Upper lobe of left lung (tissue), 6 donors: Measurements from ENCODE around the gene LYRM1. TPM values are rescaled to one million over a fixed set of nuclear protein-coding genes. Genes with fewer than 3 reads are reported as not detected.
"Not testable (repeated sequence)": the region's sequence is repeated elsewhere in the genome, so short reads cannot be mapped to it uniquely, and the experiment has no call there.

Experiments used
- ATAC-seq, 2 donors: fragments of 200-7000 bp; cut with Tn5 transposase; one replicate each; pipeline ENCODE4 v1.9.1; 2022; ENCODE audit warnings: mild to moderate bottlenecking in 2 of 2, moderate library complexity in 2 of 2; ENCODE audit not compliant: low FRiP score in 2 of 2
- DNase-seq, 2 donors: peaks; one replicate each; pipeline ENCODE4 v3.0.0-alpha.2; 2019 to 2020
- H3K27ac ChIP-seq, 4 donors: fragments of 200-600 bp; sonication (generic); one replicate each; pipeline ENCODE4 v1.5.1; 2016 to 2019
- H3K27me3 ChIP-seq, 4 donors: fragments of 200-600 bp; sonication (generic); one replicate each; pipeline ENCODE4 v1.5.1; 2017 to 2019
- H3K36me3 ChIP-seq, 4 donors: fragments of 200-600 bp; sonication (generic); one replicate each; pipeline ENCODE4 v1.5.1; 2016 to 2019
- H3K4me1 ChIP-seq, 4 donors: fragments of 200-600 bp; sonication (generic); one replicate each; pipeline ENCODE4 v1.5.1; 2018 to 2019
- H3K4me3 ChIP-seq, 4 donors: fragments of 200-600 bp; sonication (generic); one replicate each; pipeline ENCODE4 v1.5.1; 2017 to 2019; ENCODE audit warnings: mild to moderate bottlenecking in 2 of 4, moderate library complexity in 1 of 4
- H3K9me3 ChIP-seq, 4 donors: fragments of 200-600 bp; sonication (generic); one replicate each; pipeline ENCODE4 v1.5.1; 2018 to 2019
- EP300 ChIP-seq, 4 donors: sonication (generic); formaldehyde crosslinking; IDR thresholded peaks; one replicate each; pipeline ENCODE4 v1.5.1; 2017; ENCODE audit warnings: antibody characterized with exemption in 4 of 4, control low read depth in 2 of 4
- POLR2A ChIP-seq, 4 donors: fragments of 450-650 bp; IDR thresholded peaks; one replicate each; pipeline ENCODE4 v1.5.1; 2016 to 2017; ENCODE audit warnings: antibody characterized with exemption in 4 of 4, mild to moderate bottlenecking in 2 of 4
- POLR2AphosphoS5 ChIP-seq, 2 donors: sonication (generic); formaldehyde crosslinking; IDR thresholded peaks; one replicate each; pipeline ENCODE4 v1.5.1; 2017; ENCODE audit warnings: antibody characterized with exemption in 2 of 2
- WGBS, 2 donors: methylation state at CpG; one replicate each; pipeline ENCODE4 v1.1.5; 2017 to 2018; 5-methylcytosine and 5-hydroxymethylcytosine counted together
- total RNA-seq, 6 donors: library from RNA; depleted of rRNA in 4 of 6; stranded (reverse); fragments of >200 nt in 4 of 6; gene quantifications; one replicate each; pipeline versions ENCODE4 v1.1.0 to v1.2.1, GENCODE V29; 2016 to 2021
- TF ChIP-seq, protein P1 (sequence below), 6 experiments: fragments of 450-650 bp in 4 of 6; fragments of 200-600 bp in 2 of 6; sonication (generic) in 2 of 6; IDR thresholded peaks; one replicate each; pipeline ENCODE4 v1.5.1; 2016 to 2019; ENCODE audit warnings: antibody characterized with exemption in 6 of 6
- donor health status: DM: no; HTN: no; CAD: no; lungs with moderate emphysema.
- donor health status: DM: no; HTN: yes; CAD: no; lungs with severe emphysema.

Gene LYRM1
- total RNA-seq, 6 donors from 2014 or later, result 6.8 to 34.4 (median 22.3) TPM

DNA sequence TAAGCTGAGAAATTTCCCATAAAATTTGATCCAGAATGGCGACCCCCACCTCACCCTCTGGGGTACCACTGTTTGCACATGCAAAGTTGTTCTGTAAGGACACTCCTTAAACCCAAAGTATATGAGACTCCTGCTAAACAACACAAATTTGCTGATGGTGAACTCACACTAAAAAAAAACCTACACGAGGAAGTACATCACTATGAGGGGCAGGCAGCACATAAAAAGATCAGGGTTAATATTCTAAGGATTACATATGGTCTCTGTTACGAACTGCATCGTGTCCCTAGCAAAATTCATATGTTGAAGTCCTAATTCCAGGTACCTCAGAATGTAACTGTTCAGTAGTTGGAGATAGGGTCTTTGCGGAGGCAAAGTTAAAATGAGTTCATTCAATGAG, 60.3 kb downstream of the LYRM1 start:
- WGBS, 2 donors, result 79 to 87% methylated on average over 5 of the region's 5 CpGs
- TF ChIP-seq, protein P1, sequence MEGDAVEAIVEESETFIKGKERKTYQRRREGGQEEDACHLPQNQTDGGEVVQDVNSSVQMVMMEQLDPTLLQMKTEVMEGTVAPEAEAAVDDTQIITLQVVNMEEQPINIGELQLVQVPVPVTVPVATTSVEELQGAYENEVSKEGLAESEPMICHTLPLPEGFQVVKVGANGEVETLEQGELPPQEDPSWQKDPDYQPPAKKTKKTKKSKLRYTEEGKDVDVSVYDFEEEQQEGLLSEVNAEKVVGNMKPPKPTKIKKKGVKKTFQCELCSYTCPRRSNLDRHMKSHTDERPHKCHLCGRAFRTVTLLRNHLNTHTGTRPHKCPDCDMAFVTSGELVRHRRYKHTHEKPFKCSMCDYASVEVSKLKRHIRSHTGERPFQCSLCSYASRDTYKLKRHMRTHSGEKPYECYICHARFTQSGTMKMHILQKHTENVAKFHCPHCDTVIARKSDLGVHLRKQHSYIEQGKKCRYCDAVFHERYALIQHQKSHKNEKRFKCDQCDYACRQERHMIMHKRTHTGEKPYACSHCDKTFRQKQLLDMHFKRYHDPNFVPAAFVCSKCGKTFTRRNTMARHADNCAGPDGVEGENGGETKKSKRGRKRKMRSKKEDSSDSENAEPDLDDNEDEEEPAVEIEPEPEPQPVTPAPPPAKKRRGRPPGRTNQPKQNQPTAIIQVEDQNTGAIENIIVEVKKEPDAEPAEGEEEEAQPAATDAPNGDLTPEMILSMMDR (IDR thresholded peaks at IDR 0.05), result no peak
- TF ChIP-seq EP300 (IDR thresholded peaks at IDR 0.05) (no peak), POLR2AphosphoS5 (IDR thresholded peaks at IDR 0.05) (no peak), POLR2A (IDR thresholded peaks at IDR 0.05) (no peak)
- H3K27me3 ChIP-seq, result no peaks in the 10 kb centered on the region
- H3K4me1 ChIP-seq, result no peaks in the 10 kb centered on the region
- H3K9me3 ChIP-seq, result no peaks in the 10 kb centered on the region
- no peak overlapping the region for H3K4me3 ChIP-seq
- no peaks in the 10 kb centered on the region for H3K36me3 ChIP-seq
- DNase-seq (no peak), ATAC-seq (no peak)
- H3K27ac ChIP-seq, result no peak overlapping the region

DNA sequence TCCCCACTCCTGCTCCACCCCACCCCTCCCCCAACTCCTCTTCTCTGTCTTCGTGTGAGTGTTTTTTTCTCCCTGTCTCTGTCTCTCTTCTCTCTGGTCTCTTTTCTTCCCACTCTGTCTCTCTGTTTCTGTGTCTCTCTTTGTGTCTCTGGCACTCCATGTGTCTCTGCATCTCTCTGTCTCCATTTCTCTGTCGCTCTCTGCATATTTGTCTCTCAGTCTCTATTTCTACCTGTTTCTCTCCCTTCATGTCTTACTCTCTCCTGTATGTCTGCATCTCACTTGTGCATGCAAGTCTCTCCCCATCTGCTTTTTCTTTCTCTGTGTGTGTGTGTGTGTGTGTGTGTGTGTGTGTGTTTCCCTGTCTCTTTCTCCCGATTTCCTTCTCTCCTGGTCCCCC, 68.2 kb downstream of the LYRM1 start:
- DNase-seq, result no peak
- Histone ChIP-seq H3K4me3 (no peak overlapping the region), H3K27ac (no peak overlapping the region), H3K27me3 (no peaks in the 10 kb centered on the region), H3K36me3 (no peaks in the 10 kb centered on the region), H3K4me1 (no peaks in the 10 kb centered on the region), H3K9me3 (no peaks in the 10 kb centered on the region)
- WGBS, 2 donors, result 58 to 71% methylated on average over 3 of the region's 3 CpGs
- no peak for TF ChIP-seq POLR2A (IDR thresholded peaks at IDR 0.05)
- no peak for TF ChIP-seq POLR2AphosphoS5 (IDR thresholded peaks at IDR 0.05)
- TF ChIP-seq EP300 (IDR thresholded peaks at IDR 0.05), result no peak
- TF ChIP-seq, protein P1 (IDR thresholded peaks at IDR 0.05), result no peak
- ATAC-seq, result no peak

DNA sequence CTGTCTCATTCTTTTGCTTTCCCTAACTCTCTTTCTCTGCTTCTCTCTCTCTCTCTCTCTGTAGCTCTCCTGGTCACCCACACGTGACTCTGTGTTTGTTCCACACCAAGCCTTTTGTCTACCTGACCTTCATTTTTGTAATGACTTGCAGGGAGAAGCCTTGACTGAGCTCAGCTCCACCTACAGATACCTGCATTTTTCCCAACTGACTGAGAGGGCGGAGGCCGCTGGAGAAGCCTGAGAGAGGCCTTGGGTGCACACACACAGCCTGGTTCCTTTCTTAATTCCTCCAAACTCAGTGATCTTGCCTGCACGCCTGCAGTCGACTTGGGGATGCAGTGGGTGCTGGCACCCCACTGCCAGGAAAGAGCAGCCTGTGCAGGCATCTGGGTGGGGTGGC, 68.8 kb downstream of the LYRM1 start:
- Histone ChIP-seq H3K9me3 (no peaks in the 10 kb centered on the region), H3K27me3 (no peaks in the 10 kb centered on the region), H3K4me3 (no peak overlapping the region), H3K4me1 (no peaks in the 10 kb centered on the region), H3K36me3 (no peaks in the 10 kb centered on the region), H3K27ac (no peak overlapping the region)
- DNase-seq (no peak), ATAC-seq (no peak)
- 87 to 96% methylated on average over 4 to 5 of the region's 5 CpGs for WGBS, 2 donors
- no peak for TF ChIP-seq POLR2A (IDR thresholded peaks at IDR 0.05)
- TF ChIP-seq, protein P1 (IDR thresholded peaks at IDR 0.05), result no peak

DNA sequence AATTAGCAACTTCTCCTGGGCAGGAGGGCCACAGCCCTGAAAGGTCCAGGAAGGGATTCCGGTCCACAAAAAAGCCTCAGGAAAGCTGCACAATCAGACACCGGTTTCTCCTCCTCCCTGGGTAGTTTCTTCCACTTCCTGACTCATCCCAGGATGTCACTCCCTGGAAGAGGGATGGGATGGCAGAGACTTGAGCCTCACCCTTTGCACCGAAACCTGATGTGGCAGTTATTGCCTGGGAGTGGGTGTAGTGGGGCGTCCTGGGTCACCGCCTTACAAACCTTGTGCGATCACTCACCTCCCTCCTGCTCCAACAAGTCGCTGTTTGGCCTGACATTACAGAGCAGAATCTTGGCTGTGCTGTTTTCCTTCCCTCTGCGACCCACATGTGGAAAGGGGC, 70.8 kb downstream of the LYRM1 start:
- Histone ChIP-seq H3K27me3 (no peaks in the 10 kb centered on the region), H3K4me3 (no peak overlapping the region), H3K27ac (no peak overlapping the region), H3K4me1 (no peaks in the 10 kb centered on the region), H3K9me3 (no peaks in the 10 kb centered on the region), H3K36me3 (no peaks in the 10 kb centered on the region)
- TF ChIP-seq, protein P1 (IDR thresholded peaks at IDR 0.05), result no peak
- TF ChIP-seq POLR2AphosphoS5 (IDR thresholded peaks at IDR 0.05) (no peak), POLR2A (IDR thresholded peaks at IDR 0.05) (no peak), EP300 (IDR thresholded peaks at IDR 0.05) (no peak)
- DNase-seq (no peak), ATAC-seq (peak in 1 of 2 donors; percentile 19)
- WGBS, 2 donors, result 79 to 83% methylated on average over 7 to 8 of the region's 8 CpGs

DNA sequence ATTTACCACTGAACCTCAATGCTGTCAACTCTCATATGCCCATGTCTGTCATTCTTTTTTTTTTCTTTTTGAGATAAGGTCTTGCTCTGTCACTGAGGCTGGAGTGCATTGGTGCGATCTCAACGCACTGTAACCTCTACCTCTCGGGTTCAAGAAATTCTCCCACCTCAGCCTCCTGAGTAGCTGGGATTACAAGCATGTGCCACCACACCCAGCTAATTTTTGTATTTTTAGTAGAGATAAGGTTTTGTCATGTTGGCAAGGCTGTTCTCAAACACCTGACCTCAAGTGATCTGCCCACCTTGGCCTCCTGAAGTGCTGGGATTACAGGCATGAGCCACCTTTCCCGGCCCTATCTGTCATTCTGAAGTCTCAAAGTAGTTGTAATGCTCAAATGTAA, 72.6 kb downstream of the LYRM1 start:
- not testable (repeated sequence) for H3K27me3 ChIP-seq, H3K4me1 ChIP-seq, DNase-seq, H3K4me3 ChIP-seq, H3K9me3 ChIP-seq, ATAC-seq, H3K36me3 ChIP-seq, H3K27ac ChIP-seq
- WGBS, 2 donors, result 84 to 95% methylated on average over 4 of the region's 4 CpGs

Other genes with a start within 250 kb of the LYRM1 start
- gene ACSM1, start 203.1 kb upstream of the LYRM1 start, total RNA-seq, result 1 to 10 TPM in 3 of 6 donors, under 1 TPM in 2, not detected in 1; 0.77 to 2.1 (median 1.2) TPM
- 10 to 100 TPM; 34.1 to 62.0 (median 41.2) TPM for gene THUMPD1, start 159.0 kb upstream of the LYRM1 start, total RNA-seq
- 10 to 100 TPM in 5 of 6 donors, 1 to 10 TPM in 1; 8.5 to 28.6 (median 15.9) TPM for gene ACSM3, start 136.8 kb upstream of the LYRM1 start, total RNA-seq
- gene ERI2, start 94.3 kb upstream of the LYRM1 start, total RNA-seq, result 10 to 100 TPM in 4 of 6 donors, 1 to 10 TPM in 2; 7.3 to 13.8 (median 11.6) TPM
- gene REXO5, start 94.2 kb upstream of the LYRM1 start, total RNA-seq, result 10 to 100 TPM in 1 of 6 donors, 1 to 10 TPM in 5; 2.1 to 12.7 (median 3.0) TPM
- gene DCUN1D3, start 413 bp upstream of the LYRM1 start, total RNA-seq, result 10 to 100 TPM in 5 of 6 donors, 1 to 10 TPM in 1; 7.2 to 33.0 (median 19.3) TPM